Measurements from ENCODE around the gene BCO1.

Gene BCO1

GRCh38 chr16:81238296-81239011 is at the start of gene BCO1:
Gene BCO1, plus strand, starts transcription at chr16:81238689. Its CDS starts 220 bp downstream, at chr16:81238909.
- ChIA-PET CTCF (interaction anchor here (0.8 to 1.7 kb wide), 4 partner anchors 9 to 33 kb away, joined by 3 to 10 read pairs (median 5); no protein-coding TSS in a partner anchor), POLR2A (interaction anchor here (1.1 kb wide), 1 partner anchor 162 kb away, joined by 3 read pairs; the partner anchor contains the start of gene C16orf46)
- peak; percentile 9 for DNase-seq (ENCODE audit: low read depth, low spot score)
- peak within 1 kb of the TSS; percentile 47 for H3K4me3 ChIP-seq (ENCODE audit: low read depth, low read length)
- no peak for TF ChIP-seq CTCF (IDR thresholded peaks at IDR 0.05; ENCODE audit: insufficient read depth, low read length, missing control alignments)

GRCh38 chr16:81189100-81189664 is 49.3 kb upstream of the BCO1 start:
- TF ChIP-seq CTCF (IDR thresholded peaks at IDR 0.05; ENCODE audit: insufficient read depth, low read length, missing control alignments): no peak
- no peak overlapping the region for H3K4me3 ChIP-seq (ENCODE audit: low read depth, low read length)
- POLR2A ChIA-PET: no interaction called here
- DNase-seq (ENCODE audit: low read depth, low spot score): no peak
- CTCF ChIA-PET: interaction anchor here (0.6 to 2.5 kb wide), 7 partner anchors 10 to 547 kb away, joined by 3 to 26 read pairs (median 3); no protein-coding TSS in a partner anchor

GRCh38 chr16:81190667-81191066 is 47.8 kb upstream of the BCO1 start:
- H3K4me3 ChIP-seq (ENCODE audit: low read depth, low read length): no peak overlapping the region
- TF ChIP-seq CTCF (IDR thresholded peaks at IDR 0.05; ENCODE audit: insufficient read depth, low read length, missing control alignments): no peak
- no peak for DNase-seq (ENCODE audit: low read depth, low spot score)
- ChIA-PET CTCF (interaction anchor here (1.2 to 2.5 kb wide), 5 partner anchors 8 to 156 kb away, joined by 3 to 26 read pairs (median 3); no protein-coding TSS in a partner anchor), POLR2A (interaction anchor here (0.6 kb wide), 2 partner anchors 10 to 58 kb away, joined by 3 read pairs; no protein-coding TSS in a partner anchor)

GRCh38 chr16:81195885-81196534 is 42.5 kb upstream of the BCO1 start:
- no peak for DNase-seq (ENCODE audit: low read depth, low spot score)
- CTCF ChIA-PET: interaction anchor here (0.7 to 4.3 kb wide), 3 partner anchors 9 to 542 kb away, joined by 3 to 40 read pairs (median 4); no protein-coding TSS in a partner anchor
- POLR2A ChIA-PET: no interaction called here
- no peak overlapping the region for H3K4me3 ChIP-seq (ENCODE audit: low read depth, low read length)
- TF ChIP-seq CTCF (IDR thresholded peaks at IDR 0.05; ENCODE audit: insufficient read depth, low read length, missing control alignments): no peak

- ChIA-PET POLR2A (no interaction called here), CTCF (interaction anchor here (0.8 to 1.9 kb wide), 7 partner anchors 9 to 275 kb away, joined by 3 to 6 read pairs (median 5); no protein-coding TSS in a partner anchor)
- DNase-seq (ENCODE audit: low read depth, low spot score): no peak
- H3K4me3 ChIP-seq (ENCODE audit: low read depth, low read length): no peak overlapping the region
- peak; percentile 22 for TF ChIP-seq CTCF (IDR thresholded peaks at IDR 0.05; ENCODE audit: insufficient read depth, low read length, missing control alignments)
Observed at GRCh38 chr16:81198635-81199034, 39.9 kb upstream of the BCO1 start.

GRCh38 chr16:81201267-81201666 is 37.2 kb upstream of the BCO1 start:
- CTCF ChIA-PET: no interaction called here

More at GRCh38 chr16:81201267-81201666, 37.2 kb upstream of the BCO1 start:
- DNase-seq (ENCODE audit: low read depth, low spot score): no peak
- no peak overlapping the region for H3K4me3 ChIP-seq (ENCODE audit: low read depth, low read length)
- TF ChIP-seq CTCF (IDR thresholded peaks at IDR 0.05; ENCODE audit: insufficient read depth, low read length, missing control alignments): no peak
- POLR2A ChIA-PET: no interaction called here

Measured in AG04449 (cell line).